Lung (tissue), 13 donors: ENCODE measurements around the gene GREB1. TPM values are rescaled to one million over a fixed set of nuclear protein-coding genes. Genes with fewer than 3 reads are reported as not detected.

ENCODE experiments used
- ATAC-seq: fragments of 200-7000 bp; cut with Tn5 transposase; one replicate; pipeline ENCODE4 v1.9.1; 2020; ENCODE audit warnings: moderate number of reproducible peaks; ENCODE audit not compliant: insufficient read depth, low FRiP score
- DNase-seq, 3 donors: peaks; one replicate each; pipeline ENCODE4 v3.0.0-alpha.2; 2013 to 2017
- H3K27ac ChIP-seq, 2 donors: one replicate each; pipeline ENCODE4 v1.5.1; 2013; ENCODE audit warnings: mild to moderate bottlenecking in 2 of 2, moderate library complexity in 2 of 2, control low read depth in 1 of 2, inconsistent platforms in 1 of 2, low read depth in 1 of 2, low read length in 1 of 2
- H3K27me3 ChIP-seq, 3 donors: one replicate each; pipeline ENCODE4 v1.5.1; 2013; ENCODE audit warnings: low read length in 2 of 3; ENCODE audit not compliant: control insufficient read depth in 3 of 3, insufficient read depth in 3 of 3
- H3K36me3 ChIP-seq, 4 donors: one replicate each; pipeline ENCODE4 v1.5.1; 2013; ENCODE audit warnings: low read length in 4 of 4, mild to moderate bottlenecking in 1 of 4, moderate library complexity in 1 of 4; ENCODE audit not compliant: control insufficient read depth in 4 of 4, insufficient read depth in 4 of 4
- H3K4me1 ChIP-seq, 5 donors: one replicate each; pipeline ENCODE4 v1.5.1; 2013; ENCODE audit warnings: low read length in 5 of 5, mild to moderate bottlenecking in 2 of 5, moderate library complexity in 1 of 5; ENCODE audit not compliant: control insufficient read depth in 5 of 5, insufficient read depth in 5 of 5
- H3K4me3 ChIP-seq: one replicate; pipeline ENCODE4 v1.5.1; 2013; ENCODE audit warnings: mild to moderate bottlenecking, control low read depth, moderate library complexity
- H3K9ac ChIP-seq, 2 donors: one replicate each; pipeline ENCODE4 v1.5.1; 2013; ENCODE audit warnings: low read length in 2 of 2, control low read depth in 1 of 2; ENCODE audit not compliant: insufficient read depth in 1 of 2
- H3K9me3 ChIP-seq, 4 donors: one replicate each; pipeline ENCODE4 v1.5.1; 2013; ENCODE audit warnings: low read length in 3 of 4, mild to moderate bottlenecking in 1 of 4, moderate library complexity in 1 of 4; ENCODE audit not compliant: control insufficient read depth in 4 of 4, insufficient read depth in 3 of 4
- CTCF ChIP-seq: IDR thresholded peaks from 2 replicates; pipeline ENCODE4 v1.5.1; 2012; ENCODE audit warnings: mild to moderate bottlenecking; ENCODE audit errors: control extremely low read depth, extremely low read depth
- WGBS, 2 donors: extraction: QIAGEN DNeasy Blood & Tissue Kit; methylation state at CpG; one replicate each; pipeline ENCODE4 v1.1.7; 2013; 5-methylcytosine and 5-hydroxymethylcytosine counted together
- polyA plus RNA-seq, 2 donors: library from polyadenylated mRNA; stranded (reverse); fragments of 200-250 nt; gene quantifications; one replicate each; pipeline ENCODE4 v1.2.1, GENCODE V29; 2013
- small RNA-seq: library from RNA; depleted of rRNA; stranded (forward); fragments of <200 nt; gene quantifications from one replicate; pipeline ENCODE3, GENCODE V24; 2014; ENCODE audit warnings: low replicate concordance
- total RNA-seq, 2 donors: library from RNA; depleted of rRNA in 1 of 2; stranded (reverse); fragments of >200 nt in 1 of 2; gene quantifications; one replicate each; pipeline ENCODE4 v1.2.1, GENCODE V29; 2014 to 2021
- donor health status: control.
- donor health status: control.
- donor health status: Bipolar disorder and iron deficiency.
- donor health status: healthy.
- donor health status: DM: yes; HTN: yes; CAD: no.

The GREB1 gene
- total and polyA plus RNA-seq, 4 donors = 0.23 to 3.3 (median 1.8) TPM

GRCh38 chr2:11691076-11691660, 157.3 kb downstream of the GREB1 start:
- no peaks in the 10 kb centered on the region for H3K36me3 ChIP-seq
- no peak for DNase-seq
- H3K4me3 ChIP-seq = no peak overlapping the region
- no peak overlapping the region for H3K9ac ChIP-seq
- no peak for TF ChIP-seq CTCF
- H3K4me1 ChIP-seq = peaks cover 0 to 13% (median 0%) of the 10 kb centered on the region in 5 donors
- H3K27ac ChIP-seq = no peak overlapping the region
- no peaks in the 10 kb centered on the region for H3K9me3 ChIP-seq
- 53 to 77% methylated on average over 5 of the region's 5 CpGs for WGBS, 2 donors
- H3K27me3 ChIP-seq = peaks cover 0 to 3% (median 0%) of the 10 kb centered on the region in 3 donors
- ATAC-seq = no peak

Small RNAs within 50 kb of the gene (small RNA-seq; reads per million reads assigned to genes)
- gene MIR4429 = not detected
- gene RN7SL674P = 0.21 reads per million, percentile 13 among the genes with 10 or more reads in this experiment
- gene RNA5SP84 = not detected
- gene RNU2-13P = 1.8 reads per million, percentile 90 among the genes with 10 or more reads in this experiment

Other genes with a start within 250 kb of the GREB1 start
- gene ROCK2, start 189.4 kb upstream of the GREB1 start, total RNA-seq = 100 to 1,000 TPM in 1 of 2 donors, 10 to 100 TPM in 1; 45.6 to 103 TPM
- gene ROCK2, start 189.4 kb upstream of the GREB1 start, polyA plus RNA-seq = 10 to 100 TPM in 1 of 2 donors, 1 to 10 TPM in 1; 8.0 to 11.8 TPM
- 10 to 100 TPM; 12.7 to 13.8 TPM for gene E2F6, start 67.9 kb upstream of the GREB1 start, total RNA-seq
- gene E2F6, start 67.9 kb upstream of the GREB1 start, polyA plus RNA-seq = 1 to 10 TPM; 8.5 to 9.4 TPM
- not detected for gene NTSR2, start 136.2 kb downstream of the GREB1 start, total RNA-seq
- gene NTSR2, start 136.2 kb downstream of the GREB1 start, polyA plus RNA-seq = not detected
- gene LPIN1, start 212.6 kb downstream of the GREB1 start, total RNA-seq = 10 to 100 TPM; 36.1 to 43.4 TPM
- 10 to 100 TPM; 14.7 to 16.0 TPM for gene LPIN1, start 212.6 kb downstream of the GREB1 start, polyA plus RNA-seq